ENCODE results near the gene CCDC146.

CCDC146 gene

GRCh38 chr7:77295549-77295948 lies 173.1 kb downstream of the CCDC146 start:
- FAIRE-seq, result no peak

- FAIRE-seq, result no peak
Measured at GRCh38 chr7:77306231-77307067, 184.0 kb downstream of the CCDC146 start.

- FAIRE-seq, result no peak
Measured at GRCh38 chr7:77308792-77309191, 186.4 kb downstream of the CCDC146 start.

GRCh38 chr7:77309714-77310220 lies 187.4 kb downstream of the CCDC146 start:
- no peak for FAIRE-seq

- FAIRE-seq, result no peak
Measured at GRCh38 chr7:77310982-77311381, 188.6 kb downstream of the CCDC146 start.

- no peak for FAIRE-seq
Measured at GRCh38 chr7:77313085-77313484, 190.7 kb downstream of the CCDC146 start.

- no peak for FAIRE-seq
Measured at GRCh38 chr7:77313876-77314480, 191.6 kb downstream of the CCDC146 start.

GRCh38 chr7:77315182-77315591 lies 192.8 kb downstream of the CCDC146 start:
- FAIRE-seq, result no peak

- no peak for FAIRE-seq
Measured at GRCh38 chr7:77316219-77316978, 194.0 kb downstream of the CCDC146 start.

GRCh38 chr7:77318019-77318418 lies 195.6 kb downstream of the CCDC146 start:
- FAIRE-seq, result no peak

GRCh38 chr7:77320137-77320536 lies 197.7 kb downstream of the CCDC146 start:
- FAIRE-seq, result no peak

- FAIRE-seq, result no peak
Measured at GRCh38 chr7:77320714-77321113, 198.3 kb downstream of the CCDC146 start.

GRCh38 chr7:77321300-77321699 lies 198.9 kb downstream of the CCDC146 start:
- FAIRE-seq, result no peak

GRCh38 chr7:77326131-77326530 lies 203.7 kb downstream of the CCDC146 start:
- no peak for FAIRE-seq

- FAIRE-seq, result no peak
Measured at GRCh38 chr7:77327067-77327931, 204.9 kb downstream of the CCDC146 start.

GRCh38 chr7:77327932-77328628 lies 205.7 kb downstream of the CCDC146 start:
- no peak for FAIRE-seq

GRCh38 chr7:77328669-77329068 lies 206.3 kb downstream of the CCDC146 start:
- FAIRE-seq, result no peak

- no peak for FAIRE-seq
Measured at GRCh38 chr7:77329466-77330168, 207.2 kb downstream of the CCDC146 start.

- FAIRE-seq, result no peak
Measured at GRCh38 chr7:77330169-77330882, 207.9 kb downstream of the CCDC146 start.

GRCh38 chr7:77331938-77332695 lies 209.7 kb downstream of the CCDC146 start:
- FAIRE-seq, result no peak
